Measurements from ENCODE around the gene TXNRD2.
A peak's percentile ranks its signal among the peaks of the same experiment; 100 is the strongest.

Gene TXNRD2

DNA sequence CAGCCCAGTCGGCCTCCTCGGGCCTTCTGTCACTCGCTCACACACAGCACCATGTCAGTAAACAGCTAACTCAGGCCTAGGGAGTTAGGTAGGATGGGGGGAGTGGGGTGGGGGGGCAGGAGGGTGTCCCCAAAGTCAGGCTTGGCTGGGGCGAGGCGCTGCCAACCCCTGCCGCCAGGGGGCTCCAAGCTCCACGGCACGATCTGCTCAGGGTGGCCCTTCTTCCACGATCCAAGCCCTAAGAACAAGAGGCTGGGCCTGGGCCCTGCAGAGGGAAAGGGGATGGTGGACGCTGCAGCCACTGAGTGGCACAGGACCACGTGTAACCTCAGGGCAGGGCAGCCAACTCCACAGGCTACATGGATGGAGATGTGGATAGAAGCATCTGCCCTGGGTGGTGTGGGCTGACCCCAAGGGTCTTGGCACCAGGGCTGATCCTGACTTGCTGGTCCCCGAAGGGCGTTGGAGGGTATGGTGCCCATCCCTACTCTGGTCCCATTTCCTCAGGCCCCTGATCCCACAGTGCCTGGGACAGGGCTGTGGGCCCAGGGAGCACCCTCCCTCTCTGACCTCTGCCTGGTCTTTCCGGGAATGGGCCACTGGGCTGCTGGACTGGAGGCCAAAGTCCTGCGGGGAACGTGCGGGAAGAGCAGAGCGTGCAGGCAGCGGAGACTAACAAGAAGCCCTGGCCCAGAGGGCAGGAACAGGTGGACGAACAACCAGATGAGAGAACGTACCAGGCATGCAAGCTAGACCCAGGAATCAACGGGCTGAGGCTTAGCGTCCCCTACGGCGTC, 29.1 kb upstream of the TXNRD2 start:
- DNase-seq (ENCODE audit: low read depth) = no peak
- no peak overlapping the region for H3K4me3 ChIP-seq (ENCODE audit: low read depth, low read length)
- TF ChIP-seq, protein P1, sequence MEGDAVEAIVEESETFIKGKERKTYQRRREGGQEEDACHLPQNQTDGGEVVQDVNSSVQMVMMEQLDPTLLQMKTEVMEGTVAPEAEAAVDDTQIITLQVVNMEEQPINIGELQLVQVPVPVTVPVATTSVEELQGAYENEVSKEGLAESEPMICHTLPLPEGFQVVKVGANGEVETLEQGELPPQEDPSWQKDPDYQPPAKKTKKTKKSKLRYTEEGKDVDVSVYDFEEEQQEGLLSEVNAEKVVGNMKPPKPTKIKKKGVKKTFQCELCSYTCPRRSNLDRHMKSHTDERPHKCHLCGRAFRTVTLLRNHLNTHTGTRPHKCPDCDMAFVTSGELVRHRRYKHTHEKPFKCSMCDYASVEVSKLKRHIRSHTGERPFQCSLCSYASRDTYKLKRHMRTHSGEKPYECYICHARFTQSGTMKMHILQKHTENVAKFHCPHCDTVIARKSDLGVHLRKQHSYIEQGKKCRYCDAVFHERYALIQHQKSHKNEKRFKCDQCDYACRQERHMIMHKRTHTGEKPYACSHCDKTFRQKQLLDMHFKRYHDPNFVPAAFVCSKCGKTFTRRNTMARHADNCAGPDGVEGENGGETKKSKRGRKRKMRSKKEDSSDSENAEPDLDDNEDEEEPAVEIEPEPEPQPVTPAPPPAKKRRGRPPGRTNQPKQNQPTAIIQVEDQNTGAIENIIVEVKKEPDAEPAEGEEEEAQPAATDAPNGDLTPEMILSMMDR (IDR thresholded peaks at IDR 0.05; ENCODE audit: low read depth, low read length, missing control alignments) = peak; percentile 78
- in situ Hi-C loops (cut with HindIII; ENCODE audit: low sequenced_read_pairs) = loop anchor here (5.0 kb wide), 1 partner anchor 52 kb away; the partner anchor contains the start of gene TANGO2

DNA sequence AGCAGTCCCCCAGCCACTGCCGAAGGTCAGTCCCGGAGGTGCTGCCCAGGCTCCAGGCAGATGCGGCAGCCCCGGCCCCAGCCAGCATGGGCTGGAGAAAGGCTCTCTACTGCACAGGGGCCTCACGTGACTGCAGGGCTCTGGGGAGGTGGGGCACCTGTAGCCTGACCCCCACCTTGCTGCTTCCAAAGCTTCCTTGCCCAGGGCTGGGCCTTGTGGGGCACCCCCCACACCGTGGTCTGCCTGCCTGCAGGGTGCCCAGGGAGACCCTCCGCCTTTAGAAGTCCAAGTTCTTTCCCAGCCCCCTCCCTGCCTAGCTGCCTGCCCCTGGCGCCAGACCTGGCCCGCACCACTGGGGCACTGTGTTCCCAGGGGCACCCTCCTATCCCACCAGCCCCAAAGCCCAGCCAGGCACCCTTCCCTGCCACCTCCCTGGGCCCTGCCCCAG, 28.4 kb upstream of the TXNRD2 start:
- in situ Hi-C loops (cut with HindIII; ENCODE audit: low sequenced_read_pairs) = loop anchor here (5.0 kb wide), 1 partner anchor 52 kb away; the partner anchor contains the start of gene TANGO2
- no peak overlapping the region for H3K4me3 ChIP-seq (ENCODE audit: low read depth, low read length)
- TF ChIP-seq, protein P1 (IDR thresholded peaks at IDR 0.05; ENCODE audit: low read depth, low read length, missing control alignments) = no peak
- no peak for DNase-seq (ENCODE audit: low read depth)

DNA sequence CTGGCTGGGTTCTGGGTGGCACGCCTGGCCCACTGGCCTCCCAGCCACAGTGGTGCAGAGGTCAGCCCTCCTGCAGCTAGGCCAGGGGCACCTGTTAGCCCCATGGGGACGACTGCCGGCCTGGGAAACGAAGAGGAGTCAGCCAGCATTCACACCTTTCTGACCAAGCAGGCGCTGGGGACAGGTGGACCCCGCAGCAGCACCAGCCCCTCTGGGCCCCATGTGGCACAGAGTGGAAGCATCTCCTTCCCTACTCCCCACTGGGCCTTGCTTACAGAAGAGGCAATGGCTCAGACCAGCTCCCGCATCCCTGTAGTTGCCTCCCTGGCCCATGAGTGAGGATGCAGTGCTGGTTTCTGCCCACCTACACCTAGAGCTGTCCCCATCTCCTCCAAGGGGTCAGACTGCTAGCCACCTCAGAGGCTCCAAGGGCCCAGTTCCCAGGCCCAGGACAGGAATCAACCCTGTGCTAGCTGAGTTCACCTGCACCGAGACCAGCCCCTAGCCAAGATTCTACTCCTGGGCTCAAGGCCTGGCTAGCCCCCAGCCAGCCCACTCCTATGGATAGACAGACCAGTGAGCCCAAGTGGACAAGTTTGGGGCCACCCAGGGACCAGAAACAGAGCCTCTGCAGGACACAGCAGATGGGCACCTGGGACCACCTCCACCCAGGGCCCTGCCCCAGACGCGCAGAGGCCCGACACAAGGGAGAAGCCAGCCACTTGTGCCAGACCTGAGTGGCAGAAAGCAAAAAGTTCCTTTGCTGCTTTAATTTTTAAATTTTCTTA, 27.7 kb upstream of the TXNRD2 start:
- in situ Hi-C loops (cut with HindIII; ENCODE audit: low sequenced_read_pairs) = no loop called here
- DNase-seq (ENCODE audit: low read depth) = no peak
- no peak overlapping the region for H3K4me3 ChIP-seq (ENCODE audit: low read depth, low read length)
- TF ChIP-seq, protein P1 (IDR thresholded peaks at IDR 0.05; ENCODE audit: low read depth, low read length, missing control alignments) = no peak

DNA sequence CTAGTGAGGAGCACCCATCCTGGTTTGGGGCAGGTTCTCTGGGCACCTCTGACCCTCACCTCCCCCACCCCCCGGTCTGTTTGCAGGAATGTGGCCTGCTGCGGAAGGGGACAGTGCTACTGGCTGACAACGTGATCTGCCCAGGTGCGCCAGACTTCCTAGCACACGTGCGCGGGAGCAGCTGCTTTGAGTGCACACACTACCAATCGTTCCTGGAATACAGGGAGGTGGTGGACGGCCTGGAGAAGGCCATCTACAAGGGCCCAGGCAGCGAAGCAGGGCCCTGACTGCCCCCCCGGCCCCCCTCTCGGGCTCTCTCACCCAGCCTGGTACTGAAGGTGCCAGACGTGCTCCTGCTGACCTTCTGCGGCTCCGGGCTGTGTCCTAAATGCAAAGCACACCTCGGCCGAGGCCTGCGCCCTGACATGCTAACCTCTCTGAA, 26.9 kb upstream of the TXNRD2 start:
- in situ Hi-C loops (cut with HindIII; ENCODE audit: low sequenced_read_pairs) = no loop called here
- no peak overlapping the region for H3K4me3 ChIP-seq (ENCODE audit: low read depth, low read length)
- no peak for DNase-seq (ENCODE audit: low read depth)
- TF ChIP-seq, protein P1 (IDR thresholded peaks at IDR 0.05; ENCODE audit: low read depth, low read length, missing control alignments) = no peak

DNA sequence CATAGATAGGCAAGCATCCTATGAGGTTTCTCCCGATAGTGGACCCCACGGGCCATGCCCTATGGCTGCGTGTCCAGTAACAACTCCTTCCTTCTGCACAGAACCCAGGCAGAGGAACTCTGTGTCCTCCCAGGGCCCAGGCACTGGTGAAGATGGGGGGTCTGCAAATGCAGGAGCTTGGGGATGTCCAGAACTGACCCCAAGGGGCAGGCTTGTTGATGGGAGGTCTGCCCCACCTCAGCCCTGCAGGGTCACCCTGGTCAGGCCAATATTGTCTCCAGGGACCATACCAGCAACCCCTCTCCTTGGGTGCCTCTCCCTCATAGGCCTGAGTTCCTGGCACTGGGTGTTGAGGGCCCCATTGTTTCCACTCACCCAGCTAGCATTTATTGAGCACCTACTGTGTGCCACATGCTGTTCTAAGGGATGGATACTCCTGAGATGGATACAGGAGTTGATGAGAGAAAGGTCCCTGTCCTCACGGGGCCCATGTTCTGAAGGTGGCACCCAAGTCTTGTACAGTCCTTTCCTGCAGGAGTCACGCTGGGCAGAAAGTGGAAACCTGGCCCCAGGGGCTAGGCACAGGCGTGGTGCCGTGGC, 26.3 kb upstream of the TXNRD2 start:
- DNase-seq (ENCODE audit: low read depth) = no peak
- in situ Hi-C loops (cut with HindIII; ENCODE audit: low sequenced_read_pairs) = no loop called here
- TF ChIP-seq, protein P1 (IDR thresholded peaks at IDR 0.05; ENCODE audit: low read depth, low read length, missing control alignments) = no peak
- no peak overlapping the region for H3K4me3 ChIP-seq (ENCODE audit: low read depth, low read length)
